Measurements from ENCODE around the gene RBM20.

RBM20 gene

GRCh38 chr10:110813743-110814472 lies 169.8 kb downstream of the RBM20 start:
- DNase-seq (ENCODE audit: low read depth), result no peak

- no peak for DNase-seq (ENCODE audit: low read depth)
These were observed 171.3 kb downstream of the RBM20 start for GRCh38 chr10:110815354-110816004.

- no peak for DNase-seq (ENCODE audit: low read depth)
These were observed 173.5 kb downstream of the RBM20 start for GRCh38 chr10:110817614-110818013.

GRCh38 chr10:110818311-110819256 lies 174.4 kb downstream of the RBM20 start:
- no peak for DNase-seq (ENCODE audit: low read depth)

GRCh38 chr10:110820321-110820814 lies 176.2 kb downstream of the RBM20 start:
- DNase-seq (ENCODE audit: low read depth), result no peak

- DNase-seq (ENCODE audit: low read depth), result no peak
These were observed 177.4 kb downstream of the RBM20 start for GRCh38 chr10:110821508-110821907.

GRCh38 chr10:110822035-110822711 lies 178.0 kb downstream of the RBM20 start:
- no peak for DNase-seq (ENCODE audit: low read depth)

- DNase-seq (ENCODE audit: low read depth), result no peak
These were observed 178.7 kb downstream of the RBM20 start for GRCh38 chr10:110822712-110823311.

GRCh38 chr10:110824152-110824441 lies 180.0 kb downstream of the RBM20 start:
- DNase-seq (ENCODE audit: low read depth), result no peak

- DNase-seq (ENCODE audit: low read depth), result no peak
These were observed 180.5 kb downstream of the RBM20 start for GRCh38 chr10:110824660-110825059.

GRCh38 chr10:110825508-110825907 lies 181.4 kb downstream of the RBM20 start:
- no peak for DNase-seq (ENCODE audit: low read depth)

GRCh38 chr10:110827410-110827809 lies 183.3 kb downstream of the RBM20 start:
- DNase-seq (ENCODE audit: low read depth), result no peak

GRCh38 chr10:110827875-110828274 lies 183.7 kb downstream of the RBM20 start:
- no peak for DNase-seq (ENCODE audit: low read depth)

GRCh38 chr10:110828525-110828924 lies 184.4 kb downstream of the RBM20 start:
- no peak for DNase-seq (ENCODE audit: low read depth)

- no peak for DNase-seq (ENCODE audit: low read depth)
These were observed 185.7 kb downstream of the RBM20 start for GRCh38 chr10:110829721-110830410.

GRCh38 chr10:110833234-110833940 lies 189.3 kb downstream of the RBM20 start:
- DNase-seq (ENCODE audit: low read depth), result no peak

GRCh38 chr10:110833941-110834628 lies 189.9 kb downstream of the RBM20 start:
- no peak for DNase-seq (ENCODE audit: low read depth)

GRCh38 chr10:110834629-110835301 lies 190.6 kb downstream of the RBM20 start:
- no peak for DNase-seq (ENCODE audit: low read depth)

- no peak for DNase-seq (ENCODE audit: low read depth)
These were observed 191.7 kb downstream of the RBM20 start for GRCh38 chr10:110835841-110836240.
